ENCODE measurements around the gene MYO1D.

Gene MYO1D

GRCh38 chr17:32723310-32723955 lies 153.5 kb downstream of the MYO1D start:
- H3K9me2 ChIP-seq (replicated peaks; ENCODE audit: insufficient read depth, low read length), result no peaks in the 10 kb centered on the region
- H3K36me3 ChIP-seq (replicated peaks; ENCODE audit: insufficient read depth, low read length), result 0 out of 2 replicates have a peak, but pooled peaks cover 3% of the 10 kb centered on the region
- H3K79me2 ChIP-seq (ENCODE audit: low read length), result no peaks in the 10 kb centered on the region
- no peak overlapping the region for H3K4me3 ChIP-seq (ENCODE audit: low read length)
- no peak overlapping the region for H3K9ac ChIP-seq (ENCODE audit: low read length)
- TF ChIP-seq EZH2phosphoT487 (IDR thresholded peaks at IDR 0.05; ENCODE audit: low read length) (no peak), EZH2 (optimal IDR thresholded peaks at IDR 0.05; ENCODE audit: low read depth, low read length) (no peak)
- TF ChIP-seq, protein P1, sequence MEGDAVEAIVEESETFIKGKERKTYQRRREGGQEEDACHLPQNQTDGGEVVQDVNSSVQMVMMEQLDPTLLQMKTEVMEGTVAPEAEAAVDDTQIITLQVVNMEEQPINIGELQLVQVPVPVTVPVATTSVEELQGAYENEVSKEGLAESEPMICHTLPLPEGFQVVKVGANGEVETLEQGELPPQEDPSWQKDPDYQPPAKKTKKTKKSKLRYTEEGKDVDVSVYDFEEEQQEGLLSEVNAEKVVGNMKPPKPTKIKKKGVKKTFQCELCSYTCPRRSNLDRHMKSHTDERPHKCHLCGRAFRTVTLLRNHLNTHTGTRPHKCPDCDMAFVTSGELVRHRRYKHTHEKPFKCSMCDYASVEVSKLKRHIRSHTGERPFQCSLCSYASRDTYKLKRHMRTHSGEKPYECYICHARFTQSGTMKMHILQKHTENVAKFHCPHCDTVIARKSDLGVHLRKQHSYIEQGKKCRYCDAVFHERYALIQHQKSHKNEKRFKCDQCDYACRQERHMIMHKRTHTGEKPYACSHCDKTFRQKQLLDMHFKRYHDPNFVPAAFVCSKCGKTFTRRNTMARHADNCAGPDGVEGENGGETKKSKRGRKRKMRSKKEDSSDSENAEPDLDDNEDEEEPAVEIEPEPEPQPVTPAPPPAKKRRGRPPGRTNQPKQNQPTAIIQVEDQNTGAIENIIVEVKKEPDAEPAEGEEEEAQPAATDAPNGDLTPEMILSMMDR (IDR thresholded peaks at IDR 0.05; ENCODE audit: low read length), result no peak
- no peaks in the 10 kb centered on the region for H4K20me1 ChIP-seq (ENCODE audit: insufficient read depth, low read length)
- H3F3A ChIP-seq (ENCODE audit: insufficient read depth, low read length), result no peaks in the 10 kb centered on the region
- no peaks in the 10 kb centered on the region for H3K27me3 ChIP-seq (replicated peaks; ENCODE audit: insufficient read depth, low read length)
- no peak for DNase-seq
- no peak overlapping the region for H2AFZ ChIP-seq (ENCODE audit: low read length)
- H3K4me1 ChIP-seq (ENCODE audit: low read length), result no peaks in the 10 kb centered on the region
- H3K27ac ChIP-seq (ENCODE audit: low read length), result no peak overlapping the region
- H3K9me3 ChIP-seq (replicated peaks; ENCODE audit: insufficient read depth, low read length), result no peaks in the 10 kb centered on the region
- no peak overlapping the region for H3K4me2 ChIP-seq (ENCODE audit: low read depth, low read length)

DNA sequence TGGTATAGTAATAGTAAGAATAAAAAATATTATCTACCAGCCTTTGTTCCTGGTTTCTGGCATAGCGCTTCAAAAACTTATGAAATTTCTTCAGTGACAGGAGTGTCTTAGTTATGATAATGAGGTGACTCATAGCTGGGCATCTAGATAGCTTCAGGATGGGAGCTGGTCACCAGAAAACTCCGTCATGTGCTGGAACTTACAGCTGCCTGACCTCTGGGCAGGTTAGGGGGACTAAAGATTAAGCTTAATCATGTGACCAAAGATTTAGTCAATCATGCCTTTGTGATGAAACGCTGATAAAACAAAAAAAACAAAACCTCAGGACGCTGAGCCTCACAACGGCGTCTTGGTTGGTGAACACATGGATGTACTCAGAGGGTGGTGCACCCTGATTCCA lies 154.2 kb downstream of the MYO1D start:
- H3K9me2 ChIP-seq (replicated peaks; ENCODE audit: insufficient read depth, low read length), result no peaks in the 10 kb centered on the region
- H3K79me2 ChIP-seq (ENCODE audit: low read length), result no peaks in the 10 kb centered on the region
- no peak overlapping the region for H3K4me2 ChIP-seq (ENCODE audit: low read depth, low read length)
- no peaks in the 10 kb centered on the region for H3K4me1 ChIP-seq (ENCODE audit: low read length)
- H3F3A ChIP-seq (ENCODE audit: insufficient read depth, low read length), result no peaks in the 10 kb centered on the region
- H3K9me3 ChIP-seq (replicated peaks; ENCODE audit: insufficient read depth, low read length), result no peaks in the 10 kb centered on the region
- H2AFZ ChIP-seq (ENCODE audit: low read length), result no peak overlapping the region
- no peak overlapping the region for H3K27ac ChIP-seq (ENCODE audit: low read length)
- H3K36me3 ChIP-seq (replicated peaks; ENCODE audit: insufficient read depth, low read length), result 0 out of 2 replicates have a peak, but pooled peaks cover 3% of the 10 kb centered on the region
- no peak for DNase-seq
- no peak overlapping the region for H3K9ac ChIP-seq (ENCODE audit: low read length)
- no peak overlapping the region for H3K4me3 ChIP-seq (ENCODE audit: low read length)
- TF ChIP-seq, protein P1 (IDR thresholded peaks at IDR 0.05; ENCODE audit: low read length), result no peak
- TF ChIP-seq EZH2 (optimal IDR thresholded peaks at IDR 0.05; ENCODE audit: low read depth, low read length), result no peak
- no peak for TF ChIP-seq EZH2phosphoT487 (IDR thresholded peaks at IDR 0.05; ENCODE audit: low read length)
- H3K27me3 ChIP-seq (replicated peaks; ENCODE audit: insufficient read depth, low read length), result no peaks in the 10 kb centered on the region
- H4K20me1 ChIP-seq (ENCODE audit: insufficient read depth, low read length), result no peaks in the 10 kb centered on the region

DNA sequence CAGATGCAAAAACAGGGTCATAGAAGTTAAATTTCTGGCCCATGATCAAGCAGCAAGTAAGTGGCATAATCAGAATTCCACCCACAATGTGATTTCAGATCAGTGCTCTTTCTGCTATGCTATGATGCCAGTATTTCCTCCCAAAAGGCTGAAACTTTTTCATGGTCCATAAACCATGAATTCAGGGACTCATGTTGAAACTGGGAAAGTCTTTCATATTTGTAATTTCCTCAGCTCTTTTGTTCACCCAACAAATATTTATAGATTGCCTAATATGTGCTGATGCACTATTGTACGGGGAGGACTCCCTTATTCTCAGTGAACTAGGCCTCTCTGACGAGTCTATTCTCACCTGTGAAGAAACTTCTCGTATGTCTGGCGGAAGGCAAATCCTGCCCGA lies 156.3 kb downstream of the MYO1D start:
- H3K9ac ChIP-seq (ENCODE audit: low read length), result no peak overlapping the region
- no peaks in the 10 kb centered on the region for H3K4me1 ChIP-seq (ENCODE audit: low read length)
- no peak overlapping the region for H3K4me2 ChIP-seq (ENCODE audit: low read depth, low read length)
- no peak overlapping the region for H3K4me3 ChIP-seq (ENCODE audit: low read length)
- no peaks in the 10 kb centered on the region for H3K79me2 ChIP-seq (ENCODE audit: low read length)
- no peak for DNase-seq
- no peak overlapping the region for H3K27ac ChIP-seq (ENCODE audit: low read length)
- no peaks in the 10 kb centered on the region for H4K20me1 ChIP-seq (ENCODE audit: insufficient read depth, low read length)
- H3K9me2 ChIP-seq (replicated peaks; ENCODE audit: insufficient read depth, low read length), result no peaks in the 10 kb centered on the region
- H3K9me3 ChIP-seq (replicated peaks; ENCODE audit: insufficient read depth, low read length), result no peaks in the 10 kb centered on the region
- 0 out of 2 replicates have a peak, but pooled peaks cover 3% of the 10 kb centered on the region for H3K36me3 ChIP-seq (replicated peaks; ENCODE audit: insufficient read depth, low read length)
- no peaks in the 10 kb centered on the region for H3F3A ChIP-seq (ENCODE audit: insufficient read depth, low read length)
- no peaks in the 10 kb centered on the region for H3K27me3 ChIP-seq (replicated peaks; ENCODE audit: insufficient read depth, low read length)
- no peak overlapping the region for H2AFZ ChIP-seq (ENCODE audit: low read length)
- TF ChIP-seq EZH2 (optimal IDR thresholded peaks at IDR 0.05; ENCODE audit: low read depth, low read length), result no peak
- TF ChIP-seq, protein P1 (IDR thresholded peaks at IDR 0.05; ENCODE audit: low read length), result no peak
- TF ChIP-seq EZH2phosphoT487 (IDR thresholded peaks at IDR 0.05; ENCODE audit: low read length), result no peak

Measured in MM.1S (cell line).